Adrenal gland (tissue), 12 donors: ENCODE data around the gene RIMBP2. TPM values are rescaled to one million over a fixed set of nuclear protein-coding genes. Genes with fewer than 3 reads are reported as not detected.

Experiments
- DNase-seq, 7 donors: peaks; one replicate each; pipeline ENCODE4 v3.0.0-alpha.2; 2019 to 2020
- H3K27ac ChIP-seq, 5 donors: fragments of 200-600 bp; sonication (generic) in 4 of 5; 1 replicate in 3 of 5; 2 replicates in 2 of 5; pipeline versions ENCODE4 v1.5.1 to v1.8.0; 2016 to 2020; ENCODE audit warnings: mild to moderate bottlenecking in 1 of 5
- H3K27me3 ChIP-seq: fragments of 200-600 bp; 2 replicates; pipeline ENCODE4 v1.8.0; 2021
- H3K36me3 ChIP-seq, 2 donors: fragments of 200-600 bp; replicated peaks in 1 of 2; 1 replicate in 1 of 2; 2 replicates in 1 of 2; pipeline versions ENCODE4 v1.5.1 to v1.8.0; 2018 to 2022
- H3K4me1 ChIP-seq, 2 donors: fragments of 200-600 bp; replicated peaks in 1 of 2; 1 replicate in 1 of 2; 2 replicates in 1 of 2; pipeline versions ENCODE4 v1.5.1 to v1.8.0; 2018 to 2021
- H3K4me3 ChIP-seq, 4 donors: fragments of 200-600 bp; sonication (generic) in 3 of 4; one replicate each; pipeline ENCODE4 v1.5.1; 2016 to 2018
- H3K9me3 ChIP-seq, 3 donors: fragments of 200-600 bp; sonication (generic) in 1 of 3; replicated peaks in 1 of 3; 1 replicate in 2 of 3; 2 replicates in 1 of 3; pipeline versions ENCODE4 v1.5.1 to v1.8.0; 2016 to 2021
- POLR2A ChIP-seq, 2 donors: fragments of 450-650 bp; IDR thresholded peaks; one replicate each; pipeline ENCODE4 v1.6.1; 2017; ENCODE audit warnings: antibody characterized with exemption in 2 of 2, mild to moderate bottlenecking in 2 of 2, moderate library complexity in 1 of 2
- WGBS, 4 donors: extraction: QIAGEN DNeasy Blood & Tissue Kit in 2 of 4; methylation state at CpG; one replicate each; pipeline versions ENCODE4 v1.1.5 to v1.1.7; 2013 to 2017; 5-methylcytosine and 5-hydroxymethylcytosine counted together
- intact Hi-C, 2 donors: fragments of 100-400 bp; cut with DNase I; formaldehyde crosslinking; loops; one replicate each; pipeline versions ENCODE4 v1.14.1 to v1.15.0; 2022 to 2023
- polyA plus RNA-seq, 3 donors: library from polyadenylated mRNA; stranded (reverse); fragments of 200-250 nt in 2 of 3; fragments of 350-450 nt in 1 of 3; fragmentation: Illumina TruSeq in 1 of 3; extraction: RNeasy Lipid Tissue Mini Kit (QIAGEN cat#74804) in 1 of 3; gene quantifications; one replicate each; pipeline ENCODE4 v1.2.3, GENCODE V29; 2013 to 2014
- total RNA-seq, 9 donors: library from RNA; depleted of rRNA in 4 of 9; stranded (reverse); fragments of >200 nt in 4 of 9; fragments of 120-200 nt in 1 of 9; fragmentation: NEBNext Ultra II Directional in 1 of 9; extraction: Animal tissue kit (Norgen Biotek cat#: 25700) in 1 of 9; gene quantifications; one replicate each; pipeline versions ENCODE4 v1.1.0 to v1.2.4, GENCODE V29; 2013 to 2023
- TF ChIP-seq, protein P1 (sequence below), 6 experiments: fragments of 450-650 bp in 4 of 6; fragments of 200-600 bp in 2 of 6; sonication (generic) in 1 of 6; IDR thresholded peaks; 1 replicate in 5 of 6; 2 replicates in 1 of 6; pipeline versions ENCODE4 v1.5.1 to v1.8.0; 2016 to 2021; ENCODE audit warnings: antibody characterized with exemption in 6 of 6, mild to moderate bottlenecking in 2 of 6, moderate library complexity in 1 of 6
- donor health status: healthy with polysubstance abuse.
- donor health status: Bipolar disorder and iron deficiency.
- donor health status: DM: yes; HTN: yes; CAD: no.
- donor health status: DM: no; HTN: no; CAD: no.
- donor health status: DM: no; HTN: no; CAD: no.
- donor health status: DM: yes; HTN: yes; CAD: no.

RIMBP2 gene
- total and polyA plus RNA-seq, 12 donors, result 0.18 to 23.9 (median 6.3) TPM; not detected in 2

DNA sequence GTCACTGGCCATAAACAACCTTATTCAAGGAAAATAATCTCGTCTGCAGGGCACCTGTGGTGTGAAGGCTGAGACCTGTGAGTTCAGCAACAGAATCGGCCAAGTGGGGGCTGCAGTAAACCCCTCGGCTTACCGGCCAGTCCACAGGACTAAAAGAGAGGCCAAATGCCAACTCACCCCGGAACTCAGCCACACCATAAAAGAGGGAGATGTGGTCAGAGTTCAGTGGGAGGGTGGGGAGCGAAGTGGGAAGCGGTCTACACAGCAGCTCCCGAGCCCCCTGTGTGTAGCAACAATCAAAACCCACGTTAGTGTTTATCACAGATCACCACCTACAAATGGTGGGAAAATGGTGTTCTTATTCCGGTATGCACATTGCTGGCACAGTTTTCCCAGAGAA lies 225.4 kb downstream of the RIMBP2 start:
- WGBS, 4 donors, result 64 to 67% (median 66%) methylated on average over 7 to 10 of the region's 10 CpGs
- H3K4me1 ChIP-seq, result no peaks in the 10 kb centered on the region
- intact Hi-C loops, result no loop called here

DNA sequence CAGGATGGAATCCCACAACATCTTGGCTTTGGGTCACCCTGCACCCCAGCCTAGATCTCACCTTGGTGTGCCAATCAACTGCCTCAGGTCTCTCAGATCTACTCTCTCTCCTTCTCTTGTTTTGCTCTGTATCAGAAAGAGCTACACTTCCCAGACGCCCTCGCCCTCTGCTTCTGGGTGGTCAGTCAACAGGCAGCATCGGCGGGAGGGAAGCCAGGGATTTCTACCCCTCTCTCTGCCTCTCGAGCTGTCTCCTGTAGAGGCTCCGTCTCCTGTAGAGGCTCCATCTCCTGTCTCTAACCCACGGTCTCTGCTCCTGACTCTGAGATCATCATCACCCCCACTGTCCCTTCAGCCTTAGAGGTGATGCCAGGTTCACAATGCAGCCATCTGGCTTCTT lies 226.8 kb downstream of the RIMBP2 start:
- no peaks in the 10 kb centered on the region for H3K27me3 ChIP-seq
- TF ChIP-seq POLR2A (IDR thresholded peaks at IDR 0.05), result no peak
- TF ChIP-seq, protein P1, sequence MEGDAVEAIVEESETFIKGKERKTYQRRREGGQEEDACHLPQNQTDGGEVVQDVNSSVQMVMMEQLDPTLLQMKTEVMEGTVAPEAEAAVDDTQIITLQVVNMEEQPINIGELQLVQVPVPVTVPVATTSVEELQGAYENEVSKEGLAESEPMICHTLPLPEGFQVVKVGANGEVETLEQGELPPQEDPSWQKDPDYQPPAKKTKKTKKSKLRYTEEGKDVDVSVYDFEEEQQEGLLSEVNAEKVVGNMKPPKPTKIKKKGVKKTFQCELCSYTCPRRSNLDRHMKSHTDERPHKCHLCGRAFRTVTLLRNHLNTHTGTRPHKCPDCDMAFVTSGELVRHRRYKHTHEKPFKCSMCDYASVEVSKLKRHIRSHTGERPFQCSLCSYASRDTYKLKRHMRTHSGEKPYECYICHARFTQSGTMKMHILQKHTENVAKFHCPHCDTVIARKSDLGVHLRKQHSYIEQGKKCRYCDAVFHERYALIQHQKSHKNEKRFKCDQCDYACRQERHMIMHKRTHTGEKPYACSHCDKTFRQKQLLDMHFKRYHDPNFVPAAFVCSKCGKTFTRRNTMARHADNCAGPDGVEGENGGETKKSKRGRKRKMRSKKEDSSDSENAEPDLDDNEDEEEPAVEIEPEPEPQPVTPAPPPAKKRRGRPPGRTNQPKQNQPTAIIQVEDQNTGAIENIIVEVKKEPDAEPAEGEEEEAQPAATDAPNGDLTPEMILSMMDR (IDR thresholded peaks at IDR 0.05), result no peak
- WGBS, 4 donors, result 75 to 95% (median 77%) methylated on average over 7 of the region's 7 CpGs
- no peak overlapping the region for H3K27ac ChIP-seq
- H3K4me3 ChIP-seq, result no peak overlapping the region
- no peaks in the 10 kb centered on the region for H3K9me3 ChIP-seq
- intact Hi-C loops, result no loop called here
- H3K4me1 ChIP-seq, result no peaks in the 10 kb centered on the region
- H3K36me3 ChIP-seq, result no peaks in the 10 kb centered on the region
- DNase-seq, result no peak

More for the DNA sequence above, 225.4 kb downstream of the RIMBP2 start:
- H3K4me3 ChIP-seq, result no peak overlapping the region
- H3K27me3 ChIP-seq, result no peaks in the 10 kb centered on the region
- H3K9me3 ChIP-seq, result no peaks in the 10 kb centered on the region
- H3K36me3 ChIP-seq, result no peaks in the 10 kb centered on the region
- no peak for TF ChIP-seq POLR2A (IDR thresholded peaks at IDR 0.05)
- TF ChIP-seq, protein P1 (IDR thresholded peaks at IDR 0.05), result no peak
- no peak for DNase-seq
- H3K27ac ChIP-seq, result no peak overlapping the region

DNA sequence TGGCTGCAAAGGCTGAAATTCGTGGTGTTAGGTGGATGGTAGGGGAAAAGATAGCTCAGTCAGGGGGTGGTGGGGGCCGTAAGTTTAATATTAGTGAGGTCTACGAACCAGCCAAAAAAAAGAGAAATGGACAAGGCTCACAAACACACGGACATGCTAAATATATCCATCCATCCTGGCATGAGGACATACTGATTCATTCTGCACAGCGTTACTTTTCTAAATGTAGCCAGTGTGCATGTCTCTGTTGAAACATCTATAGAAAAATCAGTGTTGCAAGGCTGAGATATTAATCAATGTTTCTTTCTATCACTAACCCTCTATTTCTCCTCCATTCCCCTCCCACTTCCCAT lies 227.8 kb downstream of the RIMBP2 start:
- WGBS, 4 donors, result 60 to 69% (median 65%) methylated on average over 5 of the region's 5 CpGs
- Histone ChIP-seq H3K9me3 (no peaks in the 10 kb centered on the region), H3K27ac (no peak overlapping the region), H3K27me3 (no peaks in the 10 kb centered on the region), H3K4me3 (no peak overlapping the region), H3K36me3 (no peaks in the 10 kb centered on the region), H3K4me1 (no peaks in the 10 kb centered on the region)
- DNase-seq, result no peak
- intact Hi-C loops, result no loop called here
- TF ChIP-seq, protein P1 (IDR thresholded peaks at IDR 0.05), result no peak
- TF ChIP-seq POLR2A (IDR thresholded peaks at IDR 0.05), result no peak

DNA sequence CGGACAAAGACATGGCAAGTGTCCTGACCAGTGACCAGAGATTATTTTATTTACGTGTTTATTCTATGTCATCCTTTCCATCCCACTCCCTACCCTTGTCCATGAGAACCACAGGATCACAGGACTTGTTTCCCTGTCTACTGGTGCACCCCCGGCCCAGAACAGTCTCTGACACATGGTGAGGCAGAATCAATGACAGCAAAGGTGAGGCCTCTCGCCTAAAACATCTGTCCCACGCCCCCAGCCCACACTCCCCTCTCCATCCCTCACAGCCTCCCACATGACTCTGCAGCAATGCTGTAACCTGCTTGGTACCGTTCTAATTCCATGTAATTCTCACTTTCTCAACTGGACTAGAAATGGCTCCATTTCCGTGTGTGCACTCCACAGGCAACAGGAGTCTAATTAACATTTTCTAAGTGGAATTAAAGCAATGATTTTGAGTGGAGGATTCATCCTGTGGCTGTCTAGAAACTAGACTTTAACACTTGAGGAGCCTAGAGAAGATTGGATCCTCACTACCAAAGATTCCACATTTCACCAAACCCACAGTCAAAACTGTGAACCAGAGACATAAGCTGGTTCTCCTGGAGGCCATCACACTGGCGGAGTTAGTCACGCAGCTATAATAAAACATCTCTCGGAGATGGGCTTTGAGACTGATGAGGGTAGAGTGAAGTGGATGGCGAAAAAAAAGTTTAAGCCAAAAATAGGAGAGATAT lies 228.3 kb downstream of the RIMBP2 start:
- WGBS, 4 donors, result 67 to 78% (median 75%) methylated on average over 11 of the region's 11 CpGs
- no peak for TF ChIP-seq POLR2A (IDR thresholded peaks at IDR 0.05)
- Histone ChIP-seq H3K27me3 (no peaks in the 10 kb centered on the region), H3K36me3 (no peaks in the 10 kb centered on the region), H3K9me3 (no peaks in the 10 kb centered on the region), H3K4me1 (no peaks in the 10 kb centered on the region), H3K4me3 (no peak overlapping the region), H3K27ac (no peak overlapping the region)
- DNase-seq, result no peak
- intact Hi-C loops, result no loop called here

DNA sequence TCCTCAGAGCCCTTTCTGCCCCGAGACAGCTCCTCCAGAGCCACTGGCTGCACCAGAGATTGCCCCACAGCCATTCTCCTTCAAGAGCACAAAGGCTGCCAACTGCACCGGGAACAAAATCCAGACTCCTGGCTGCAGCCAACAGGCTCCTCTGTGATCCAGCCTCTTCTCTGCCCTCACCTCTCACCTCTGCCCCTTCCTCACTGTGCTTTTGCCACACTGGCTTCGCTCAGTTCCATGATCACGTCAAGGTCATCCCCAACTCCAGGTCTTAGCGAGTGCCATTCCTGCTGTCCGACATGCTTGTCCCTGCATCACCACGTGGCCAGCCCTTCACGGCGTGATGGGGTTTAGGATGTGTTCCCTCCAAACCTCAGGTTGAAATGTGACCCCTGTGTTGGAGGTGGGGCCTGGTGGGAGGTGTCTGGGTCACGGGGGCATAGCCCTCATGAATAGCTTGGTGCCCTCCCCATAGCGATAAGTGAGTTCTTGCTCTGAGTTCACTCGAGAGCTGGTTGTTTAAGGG lies 229.1 kb downstream of the RIMBP2 start:
- H3K27ac ChIP-seq, result no peak overlapping the region
- intact Hi-C loops, result no loop called here
- 80 to 89% (median 87%) methylated on average over 11 to 12 of the region's 12 CpGs for WGBS, 4 donors
- DNase-seq, result no peak
- no peak overlapping the region for H3K4me3 ChIP-seq
- no peaks in the 10 kb centered on the region for H3K36me3 ChIP-seq
- no peaks in the 10 kb centered on the region for H3K27me3 ChIP-seq
- TF ChIP-seq, protein P1 (IDR thresholded peaks at IDR 0.05), result no peak
- TF ChIP-seq POLR2A (IDR thresholded peaks at IDR 0.05), result no peak
- no peaks in the 10 kb centered on the region for H3K9me3 ChIP-seq
- H3K4me1 ChIP-seq, result no peaks in the 10 kb centered on the region
